ENCODE results near the gene NRP2. TPM values are rescaled to one million over a fixed set of nuclear protein-coding genes. Genes with fewer than 3 reads are reported as not detected.

Gene NRP2
- total and polyA plus RNA-seq, 2 donors (not counting 1 experiment from before 2014, with no cell fraction given), result 1.8 to 6.8 TPM

- Histone ChIP-seq H3K4me1 (ENCODE audit: control insufficient read depth in 2 of 2, insufficient read depth in 2 of 2, low read length in 2 of 2) (peaks cover 41 to 45% of the 10 kb centered on the region in 2 donors), H2AFZ (ENCODE audit: insufficient read depth, low read depth, low read length, poor library complexity, severe bottlenecking) (peak overlapping the region; percentile 64), H3K4me3 (ENCODE audit: control extremely low read depth in 1 of 5, extremely low read depth in 1 of 5, insufficient read depth in 1 of 5, low read depth in 2 of 5, low read length in 4 of 5) (peak overlapping the region in 3 of 5 experiments; percentile 25 to 41 (median 30)), H4K20me1 (ENCODE audit: control insufficient read depth, insufficient read depth, low read length, poor library complexity, severe bottlenecking) (no peaks in the 10 kb centered on the region), H3K79me2 (ENCODE audit: control insufficient read depth, insufficient read depth, low read length) (no peaks in the 10 kb centered on the region), H3K36me3 (replicated peaks in 1 of 2; ENCODE audit: control extremely low read depth in 1 of 2, control insufficient read depth in 1 of 2, extremely low read depth in 1 of 2, insufficient read depth in 2 of 2, low read length in 1 of 2) (no peaks in the 10 kb centered on the region), H3K9ac (ENCODE audit: low read length) (peak overlapping the region; percentile 24), H3K9me3 (ENCODE audit: control extremely low read depth in 1 of 3, control insufficient read depth in 2 of 3, insufficient read depth in 1 of 3, low read length in 2 of 3) (no peaks in the 10 kb centered on the region), H3K27me3 (replicated peaks in 1 of 4; ENCODE audit: control extremely low read depth in 1 of 4, control insufficient read depth in 3 of 4, insufficient read depth in 4 of 4, low read length in 3 of 4) (no peaks in the 10 kb centered on the region), H3K27ac (ENCODE audit: low read length in 2 of 2) (peak overlapping the region; percentile 86 to 93), H3K4me2 (replicated peaks; ENCODE audit: low read depth, low read length, poor library complexity, severe bottlenecking) (peak overlapping the region; percentile 69)
- no peaks in the 10 kb centered on the region for H3K27me3 Mint-ChIP-seq
- intact Hi-C loops (cut with micrococcal nuclease), result loop anchor here (1.0 to 5.0 kb wide), 3 partner anchors 16 to 380 kb away; partner anchors contain the start of genes INO80D and NRP2
- peaks cover 61% of the 10 kb centered on the region for H3K4me1 Mint-ChIP-seq
- peak overlapping the region; percentile 99 for H3K27ac Mint-ChIP-seq
- no peaks in the 10 kb centered on the region for H3K9me3 Mint-ChIP-seq (ENCODE audit: insufficient read depth)
- WGBS (ENCODE audit: insufficient coverage), result 8% methylated on average over 8 of the region's 10 CpGs
- peak overlapping the region; percentile 84 for H3K4me3 Mint-ChIP-seq
- ATAC-seq (ENCODE audit: low read depth) (peak; percentile 95), DNase-seq (peak; percentile 86)
- POLR2A ChIA-PET, result interaction anchor here (1.0 to 2.0 kb wide), 4 partner anchors 15 to 379 kb away, joined by 4 to 15 read pairs (median 5); partner anchors contain the start of genes INO80D and NRP2
- CTCF ChIA-PET, result interaction anchor here (0.5 to 4.3 kb wide), 9 partner anchors 9 to 453 kb away, joined by 3 to 54 read pairs (median 4); partner anchors contain the start of genes EEF1B2, NDUFS1 and NRP2
- TF ChIP-seq EZH2 (IDR thresholded peaks at IDR 0.05; ENCODE audit: borderline replicate concordance, insufficient read depth, low read depth, low read length, poor library complexity, severe bottlenecking), result no peak
- no peak for TF ChIP-seq CTCF (IDR thresholded peaks at IDR 0.05)
Observed at GRCh38 chr2:205706769-205707381, 24.6 kb downstream of the NRP2 start.

- TF ChIP-seq CTCF (IDR thresholded peaks at IDR 0.05) (no peak), EZH2 (IDR thresholded peaks at IDR 0.05; ENCODE audit: borderline replicate concordance, insufficient read depth, low read depth, low read length, poor library complexity, severe bottlenecking) (no peak)
- H3K27ac ChIP-seq (ENCODE audit: low read length in 2 of 2), result peak overlapping the region; percentile 86 to 93
- H3K9me3 ChIP-seq (ENCODE audit: control extremely low read depth in 1 of 3, control insufficient read depth in 2 of 3, insufficient read depth in 1 of 3, low read length in 2 of 3), result no peaks in the 10 kb centered on the region
- H3K9ac ChIP-seq (ENCODE audit: low read length), result no peak overlapping the region
- no peaks in the 10 kb centered on the region for H3K79me2 ChIP-seq (ENCODE audit: control insufficient read depth, insufficient read depth, low read length)
- Mint-ChIP-seq H3K4me1 (peaks cover 65% of the 10 kb centered on the region), H3K27me3 (no peaks in the 10 kb centered on the region), H3K9me3 (ENCODE audit: insufficient read depth) (no peaks in the 10 kb centered on the region), H3K4me3 (no peak overlapping the region), H3K27ac (peak overlapping the region; percentile 99)
- peaks cover 53 to 55% of the 10 kb centered on the region in 2 donors for H3K4me1 ChIP-seq (ENCODE audit: control insufficient read depth in 2 of 2, insufficient read depth in 2 of 2, low read length in 2 of 2)
- H4K20me1 ChIP-seq (ENCODE audit: control insufficient read depth, insufficient read depth, low read length, poor library complexity, severe bottlenecking), result no peaks in the 10 kb centered on the region
- H2AFZ ChIP-seq (ENCODE audit: insufficient read depth, low read depth, low read length, poor library complexity, severe bottlenecking), result no peak overlapping the region
- H3K36me3 ChIP-seq (replicated peaks in 1 of 2; ENCODE audit: control extremely low read depth in 1 of 2, control insufficient read depth in 1 of 2, extremely low read depth in 1 of 2, insufficient read depth in 2 of 2, low read length in 1 of 2), result no peaks in the 10 kb centered on the region
- WGBS (ENCODE audit: insufficient coverage), result 96% methylated on average over 8 of the region's 11 CpGs
- no peak overlapping the region for H3K4me3 ChIP-seq (ENCODE audit: control extremely low read depth in 1 of 5, extremely low read depth in 1 of 5, insufficient read depth in 1 of 5, low read depth in 2 of 5, low read length in 4 of 5)
- ChIA-PET POLR2A (no interaction called here), CTCF (interaction anchor here (1.4 kb wide), 1 partner anchor 29 kb away, joined by 4 read pairs; no protein-coding TSS in a partner anchor)
- H3K27me3 ChIP-seq (replicated peaks in 1 of 4; ENCODE audit: control extremely low read depth in 1 of 4, control insufficient read depth in 3 of 4, insufficient read depth in 4 of 4, low read length in 3 of 4), result no peaks in the 10 kb centered on the region
- DNase-seq, result no peak
- H3K4me2 ChIP-seq (replicated peaks; ENCODE audit: low read depth, low read length, poor library complexity, severe bottlenecking), result peak overlapping the region; percentile 69
- ATAC-seq (ENCODE audit: low read depth), result no peak
- intact Hi-C loops (cut with micrococcal nuclease), result loop anchor here (5.0 kb wide), 1 partner anchor 379 kb away; the partner anchor contains the start of gene INO80D
Observed at GRCh38 chr2:205708231-205708631, 25.9 kb downstream of the NRP2 start.

Measured in B cell (primary cell).